Astrocyte of the hippocampus (primary cell): ENCODE results near the gene SNX27.

Experiments used
- DNase-seq: peaks from one replicate; pipeline ENCODE4 v3.0.0; 2011; ENCODE audit warnings: low read depth, low spot score

SNX27 gene

GRCh38 chr1:151705146-151705545 lies 93.3 kb downstream of the SNX27 start:
- no peak for DNase-seq

- no peak for DNase-seq
Measured at GRCh38 chr1:151705753-151706463, 94.1 kb downstream of the SNX27 start.

GRCh38 chr1:151706464-151707415 lies 94.9 kb downstream of the SNX27 start:
- no peak for DNase-seq

GRCh38 chr1:151707541-151708065 lies 95.8 kb downstream of the SNX27 start:
- DNase-seq: no peak

- no peak for DNase-seq
Measured at GRCh38 chr1:151708891-151709290, 97.0 kb downstream of the SNX27 start.

GRCh38 chr1:151710187-151710840 lies 98.5 kb downstream of the SNX27 start:
- DNase-seq: peak; percentile 81

- no peak for DNase-seq
Measured at GRCh38 chr1:151711044-151711800, 99.4 kb downstream of the SNX27 start.

- no peak for DNase-seq
Measured at GRCh38 chr1:151711951-151712350, 100.1 kb downstream of the SNX27 start.

- no peak for DNase-seq
Measured at GRCh38 chr1:151713044-151713443, 101.2 kb downstream of the SNX27 start.

- DNase-seq: no peak
Measured at GRCh38 chr1:151713874-151714273, 102.0 kb downstream of the SNX27 start.

- DNase-seq: no peak
Measured at GRCh38 chr1:151714820-151715725, 103.2 kb downstream of the SNX27 start.

- DNase-seq: no peak
Measured at GRCh38 chr1:151715726-151716404, 104.0 kb downstream of the SNX27 start.

- DNase-seq: no peak
Measured at GRCh38 chr1:151716405-151716762, 104.5 kb downstream of the SNX27 start.

- peak; percentile 58 for DNase-seq
Measured at GRCh38 chr1:151716771-151717631, 105.2 kb downstream of the SNX27 start, which contains the start of gene CELF3. Gene CELF3, minus strand, starts transcription at chr1:151716803. Its CDS starts 783 bp downstream, at chr1:151716020.

GRCh38 chr1:151718011-151718431 lies 106.2 kb downstream of the SNX27 start:
- DNase-seq: no peak

GRCh38 chr1:151718666-151719065 lies 106.8 kb downstream of the SNX27 start:
- DNase-seq: no peak

GRCh38 chr1:151720125-151720524 lies 108.3 kb downstream of the SNX27 start:
- DNase-seq: no peak

GRCh38 chr1:151720554-151720953 lies 108.7 kb downstream of the SNX27 start:
- peak; percentile 24 for DNase-seq
